Measurements from ENCODE around the gene UNC13C.

UNC13C gene

GRCh38 chr15:54226455-54226854 is 248.2 kb downstream of the UNC13C start (continued):
- TF ChIP-seq ZNF518A (tag by site-specific recombination; conservative IDR thresholded peaks at IDR 0.05; ENCODE audit: low read depth) (no peak), ZNF660 (tag by site-specific recombination; IDR thresholded peaks at IDR 0.05) (no peak), ZNF221 (tag by site-specific recombination; IDR thresholded peaks at IDR 0.05; ENCODE audit: borderline replicate concordance) (no peak), ZEB2 (tag by site-specific recombination; IDR thresholded peaks at IDR 0.05) (no peak), BCL11A (tag by site-specific recombination; IDR thresholded peaks at IDR 0.05; ENCODE audit: low read depth) (no peak), ZNF394 (tag by site-specific recombination; IDR thresholded peaks at IDR 0.05; ENCODE audit: borderline replicate concordance) (no peak), ZNF121 (tag by site-specific recombination; IDR thresholded peaks at IDR 0.05) (no peak), GLI4 (tag by site-specific recombination; IDR thresholded peaks at IDR 0.05) (no peak), ZNF596 (tag by site-specific recombination; IDR thresholded peaks at IDR 0.05) (no peak), ZNF350 (tag by site-specific recombination; IDR thresholded peaks at IDR 0.05) (no peak), KLF1 (tag by site-specific recombination; IDR thresholded peaks at IDR 0.05) (no peak)
- TF ChIP-seq, protein P1, sequence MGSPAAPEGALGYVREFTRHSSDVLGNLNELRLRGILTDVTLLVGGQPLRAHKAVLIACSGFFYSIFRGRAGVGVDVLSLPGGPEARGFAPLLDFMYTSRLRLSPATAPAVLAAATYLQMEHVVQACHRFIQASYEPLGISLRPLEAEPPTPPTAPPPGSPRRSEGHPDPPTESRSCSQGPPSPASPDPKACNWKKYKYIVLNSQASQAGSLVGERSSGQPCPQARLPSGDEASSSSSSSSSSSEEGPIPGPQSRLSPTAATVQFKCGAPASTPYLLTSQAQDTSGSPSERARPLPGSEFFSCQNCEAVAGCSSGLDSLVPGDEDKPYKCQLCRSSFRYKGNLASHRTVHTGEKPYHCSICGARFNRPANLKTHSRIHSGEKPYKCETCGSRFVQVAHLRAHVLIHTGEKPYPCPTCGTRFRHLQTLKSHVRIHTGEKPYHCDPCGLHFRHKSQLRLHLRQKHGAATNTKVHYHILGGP (tag by site-specific recombination; IDR thresholded peaks at IDR 0.05), result no peak

GRCh38 chr15:54227569-54227968 is 249.3 kb downstream of the UNC13C start:
- H3K4me3 ChIP-seq (ENCODE audit: low read depth, low read length), result no peak overlapping the region
- CTCF ChIA-PET, result no interaction called here
- H3K36me3 ChIP-seq (ENCODE audit: control insufficient read depth in 2 of 2, insufficient read depth in 1 of 2, low read length in 2 of 2), result no peaks in the 10 kb centered on the region
- no peak for TF ChIP-seq ZNF560 (tag by site-specific recombination; IDR thresholded peaks at IDR 0.05; ENCODE audit: borderline replicate concordance)
- TF ChIP-seq, protein P2, sequence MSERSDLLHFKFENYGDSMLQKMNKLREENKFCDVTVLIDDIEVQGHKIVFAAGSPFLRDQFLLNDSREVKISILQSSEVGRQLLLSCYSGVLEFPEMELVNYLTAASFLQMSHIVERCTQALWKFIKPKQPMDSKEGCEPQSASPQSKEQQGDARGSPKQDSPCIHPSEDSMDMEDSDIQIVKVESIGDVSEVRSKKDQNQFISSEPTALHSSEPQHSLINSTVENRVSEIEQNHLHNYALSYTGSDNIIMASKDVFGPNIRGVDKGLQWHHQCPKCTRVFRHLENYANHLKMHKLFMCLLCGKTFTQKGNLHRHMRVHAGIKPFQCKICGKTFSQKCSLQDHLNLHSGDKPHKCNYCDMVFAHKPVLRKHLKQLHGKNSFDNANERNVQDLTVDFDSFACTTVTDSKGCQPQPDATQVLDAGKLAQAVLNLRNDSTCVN (tag by site-specific recombination; optimal IDR thresholded peaks at IDR 0.05), result no peak
- H3K4me1 ChIP-seq (ENCODE audit: control insufficient read depth, insufficient read depth, low read length), result no peaks in the 10 kb centered on the region
- H3K27ac ChIP-seq (ENCODE audit: extremely low read depth, low read depth, low read length), result no peak overlapping the region
- POLR2A ChIA-PET, result no interaction called here
- no peaks in the 10 kb centered on the region for H3K9me3 ChIP-seq (ENCODE audit: control insufficient read depth, insufficient read depth, low read depth, low read length)

DNA sequence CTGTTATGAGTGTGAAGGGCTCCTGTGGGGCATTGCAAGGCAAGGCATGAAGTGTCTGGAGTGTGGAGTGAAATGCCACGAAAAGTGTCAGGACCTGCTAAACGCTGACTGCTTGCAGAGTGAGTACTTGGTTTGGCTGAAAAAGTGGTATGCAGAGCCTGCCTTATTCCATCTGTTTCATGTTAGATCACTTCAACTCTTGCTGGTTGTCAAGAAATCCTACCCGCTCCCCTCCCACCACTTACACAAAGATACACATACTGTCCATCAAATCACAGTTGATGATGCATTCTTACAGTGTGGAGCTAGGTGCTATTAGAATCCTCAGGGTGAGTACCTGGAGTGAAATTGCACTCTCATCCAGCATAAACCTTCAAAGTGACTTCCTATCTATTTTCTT is 272.1 kb downstream of the UNC13C start:
- H3K4me3 ChIP-seq (ENCODE audit: low read depth, low read length), result no peak overlapping the region
- POLR2A ChIA-PET, result no interaction called here
- H3K36me3 ChIP-seq (ENCODE audit: control insufficient read depth in 2 of 2, insufficient read depth in 1 of 2, low read length in 2 of 2), result no peaks in the 10 kb centered on the region
- H3K27ac ChIP-seq (ENCODE audit: extremely low read depth, low read depth, low read length), result no peak overlapping the region
- H3K4me1 ChIP-seq (ENCODE audit: control insufficient read depth, insufficient read depth, low read length), result no peaks in the 10 kb centered on the region
- CTCF ChIA-PET, result interaction anchor here (0.6 kb wide), 1 partner anchor 945 kb away, joined by 3 read pairs; no protein-coding TSS in a partner anchor
- H3K9me3 ChIP-seq (ENCODE audit: control insufficient read depth, insufficient read depth, low read depth, low read length), result no peaks in the 10 kb centered on the region
- TF ChIP-seq, protein P3, sequence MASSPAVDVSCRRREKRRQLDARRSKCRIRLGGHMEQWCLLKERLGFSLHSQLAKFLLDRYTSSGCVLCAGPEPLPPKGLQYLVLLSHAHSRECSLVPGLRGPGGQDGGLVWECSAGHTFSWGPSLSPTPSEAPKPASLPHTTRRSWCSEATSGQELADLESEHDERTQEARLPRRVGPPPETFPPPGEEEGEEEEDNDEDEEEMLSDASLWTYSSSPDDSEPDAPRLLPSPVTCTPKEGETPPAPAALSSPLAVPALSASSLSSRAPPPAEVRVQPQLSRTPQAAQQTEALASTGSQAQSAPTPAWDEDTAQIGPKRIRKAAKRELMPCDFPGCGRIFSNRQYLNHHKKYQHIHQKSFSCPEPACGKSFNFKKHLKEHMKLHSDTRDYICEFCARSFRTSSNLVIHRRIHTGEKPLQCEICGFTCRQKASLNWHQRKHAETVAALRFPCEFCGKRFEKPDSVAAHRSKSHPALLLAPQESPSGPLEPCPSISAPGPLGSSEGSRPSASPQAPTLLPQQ (tag by site-specific recombination; IDR thresholded peaks at IDR 0.05), result no peak
- TF ChIP-seq, protein P4, sequence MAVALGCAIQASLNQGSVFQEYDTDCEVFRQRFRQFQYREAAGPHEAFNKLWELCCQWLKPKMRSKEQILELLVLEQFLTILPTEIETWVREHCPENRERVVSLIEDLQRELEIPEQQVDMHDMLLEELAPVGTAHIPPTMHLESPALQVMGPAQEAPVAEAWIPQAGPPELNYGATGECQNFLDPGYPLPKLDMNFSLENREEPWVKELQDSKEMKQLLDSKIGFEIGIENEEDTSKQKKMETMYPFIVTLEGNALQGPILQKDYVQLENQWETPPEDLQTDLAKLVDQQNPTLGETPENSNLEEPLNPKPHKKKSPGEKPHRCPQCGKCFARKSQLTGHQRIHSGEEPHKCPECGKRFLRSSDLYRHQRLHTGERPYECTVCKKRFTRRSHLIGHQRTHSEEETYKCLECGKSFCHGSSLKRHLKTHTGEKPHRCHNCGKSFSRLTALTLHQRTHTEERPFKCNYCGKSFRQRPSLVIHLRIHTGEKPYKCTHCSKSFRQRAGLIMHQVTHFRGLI (tag by site-specific recombination; IDR thresholded peaks at IDR 0.05), result no peak
- TF ChIP-seq ZNF518A (tag by site-specific recombination; conservative IDR thresholded peaks at IDR 0.05; ENCODE audit: low read depth) (no peak), ZNF354C (tag by site-specific recombination; IDR thresholded peaks at IDR 0.05; ENCODE audit: borderline replicate concordance, low read depth) (no peak)

All from HEK293 (cell line).